GM23248 (cell line): ENCODE results near the gene MRPS7.

Experiments
- EZH2 ChIP-seq: fragments of 200-600 bp; sonication (generic); IDR thresholded peaks from 2 replicates; pipeline ENCODE4 v1.6.1; 2018; ENCODE audit warnings: antibody characterized with exemption, mild to moderate bottlenecking; ENCODE audit not compliant: insufficient read depth, poor library complexity, severe bottlenecking
- EZH2phosphoT487 ChIP-seq: fragments of 200-600 bp; sonication (generic); IDR thresholded peaks from 2 replicates; pipeline ENCODE4 v1.6.1; 2018; ENCODE audit warnings: antibody characterized with exemption, moderate library complexity, mild to moderate bottlenecking, low read depth; ENCODE audit not compliant: insufficient read depth

DNA sequence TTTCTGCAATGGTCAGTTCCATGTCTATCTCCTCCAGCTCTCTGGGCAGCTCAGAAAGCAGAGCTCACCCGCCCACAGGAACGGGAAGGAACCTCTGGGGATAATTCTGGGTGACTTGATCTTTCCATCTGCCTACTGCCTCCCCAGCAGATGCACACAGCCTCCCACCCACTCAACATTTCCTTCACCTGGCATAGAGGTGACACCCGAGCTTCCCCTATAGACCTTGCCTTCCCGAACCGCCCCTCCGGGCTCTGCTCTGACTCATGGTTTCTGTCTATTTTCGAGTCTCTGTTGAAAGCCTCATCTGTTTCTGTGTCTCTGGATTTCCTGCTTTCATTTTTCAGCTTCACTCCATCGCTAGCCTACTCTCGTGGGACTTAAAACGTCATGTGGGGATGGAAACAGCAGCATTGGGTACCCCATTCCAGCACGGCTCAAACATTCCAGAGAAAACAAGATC lies 11.6 kb upstream of the MRPS7 start:
- TF ChIP-seq EZH2 (no peak), EZH2phosphoT487 (no peak)
